Measurements from ENCODE around the gene ZNF98.

The ZNF98 gene

DNA sequence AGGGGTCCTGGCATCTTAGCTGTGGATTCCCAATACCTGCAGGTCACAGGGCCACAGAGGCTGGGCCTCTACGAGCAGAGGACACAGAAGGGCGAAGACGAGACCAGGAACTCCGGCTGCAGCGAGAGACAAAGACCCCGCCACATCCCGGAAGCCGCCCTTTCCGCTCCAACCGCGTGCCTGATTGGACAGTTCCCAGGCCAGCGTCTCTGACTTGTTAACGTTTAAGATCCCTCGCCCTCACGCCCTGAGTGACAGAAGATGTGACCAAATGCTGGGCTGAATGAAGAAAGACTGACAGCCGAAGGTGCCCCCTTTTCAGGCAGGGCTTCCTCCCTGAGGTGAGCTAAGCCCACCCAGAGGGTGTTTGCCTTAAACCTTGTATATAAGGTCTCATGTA lies at the start of gene ZNF98:
ZNF98 (minus strand) TSS at position 136 of the 400 bp plus-strand sequence; CDS start at position 14, 122 bp downstream.
- TF ChIP-seq, protein P1, sequence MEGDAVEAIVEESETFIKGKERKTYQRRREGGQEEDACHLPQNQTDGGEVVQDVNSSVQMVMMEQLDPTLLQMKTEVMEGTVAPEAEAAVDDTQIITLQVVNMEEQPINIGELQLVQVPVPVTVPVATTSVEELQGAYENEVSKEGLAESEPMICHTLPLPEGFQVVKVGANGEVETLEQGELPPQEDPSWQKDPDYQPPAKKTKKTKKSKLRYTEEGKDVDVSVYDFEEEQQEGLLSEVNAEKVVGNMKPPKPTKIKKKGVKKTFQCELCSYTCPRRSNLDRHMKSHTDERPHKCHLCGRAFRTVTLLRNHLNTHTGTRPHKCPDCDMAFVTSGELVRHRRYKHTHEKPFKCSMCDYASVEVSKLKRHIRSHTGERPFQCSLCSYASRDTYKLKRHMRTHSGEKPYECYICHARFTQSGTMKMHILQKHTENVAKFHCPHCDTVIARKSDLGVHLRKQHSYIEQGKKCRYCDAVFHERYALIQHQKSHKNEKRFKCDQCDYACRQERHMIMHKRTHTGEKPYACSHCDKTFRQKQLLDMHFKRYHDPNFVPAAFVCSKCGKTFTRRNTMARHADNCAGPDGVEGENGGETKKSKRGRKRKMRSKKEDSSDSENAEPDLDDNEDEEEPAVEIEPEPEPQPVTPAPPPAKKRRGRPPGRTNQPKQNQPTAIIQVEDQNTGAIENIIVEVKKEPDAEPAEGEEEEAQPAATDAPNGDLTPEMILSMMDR (IDR thresholded peaks at IDR 0.05; ENCODE audit: low read depth, low read length) = no peak
- H3K4me3 ChIP-seq (replicated peaks in 1 of 2; ENCODE audit: low read depth in 2 of 2, low read length in 2 of 2) = no peak within 1 kb of the TSS
- no peak for DNase-seq (ENCODE audit: low read depth in 2 of 2)

DNA sequence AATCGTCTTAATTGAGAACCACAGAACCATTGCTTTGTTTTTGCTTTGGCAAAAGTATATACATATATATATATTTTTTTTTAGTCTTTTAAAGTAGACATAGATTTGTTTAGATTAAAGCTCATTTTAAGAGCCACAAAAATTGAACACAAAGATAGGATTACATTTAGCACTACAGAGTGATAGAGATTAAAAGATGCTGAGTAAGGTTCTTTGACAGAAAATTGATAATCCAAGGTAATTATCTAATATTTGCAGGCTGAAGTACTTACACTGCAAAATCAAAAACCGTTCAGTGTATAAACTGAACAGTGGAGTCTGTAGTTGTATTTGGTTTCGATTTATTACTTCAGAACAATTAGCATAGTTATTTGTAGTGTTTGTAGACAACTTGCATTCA lies 24.5 kb upstream of the ZNF98 start:
- TF ChIP-seq, protein P1 (IDR thresholded peaks at IDR 0.05; ENCODE audit: low read depth, low read length) = no peak
- H3K4me3 ChIP-seq (replicated peaks in 1 of 2; ENCODE audit: low read depth in 2 of 2, low read length in 2 of 2) = no peak overlapping the region
- no peak for DNase-seq (ENCODE audit: low read depth in 2 of 2)

DNA sequence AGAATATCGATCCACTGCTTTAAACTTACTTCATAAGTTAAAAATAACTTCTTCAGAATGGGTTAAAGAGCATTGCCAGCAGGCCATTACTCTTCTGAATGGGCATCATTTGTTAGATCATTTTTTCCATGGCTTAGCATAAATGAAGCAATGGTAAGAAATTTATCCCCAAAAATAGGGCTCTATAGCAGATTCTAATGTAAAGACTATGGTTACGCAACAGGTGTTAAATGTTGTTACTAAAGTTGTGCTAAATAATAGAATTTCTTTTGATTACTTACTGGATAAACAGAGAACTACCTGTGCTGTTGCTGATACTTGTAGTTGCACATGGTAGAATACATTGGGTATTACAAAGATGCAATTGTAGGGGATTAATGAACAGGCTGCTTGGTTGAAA lies 15.9 kb upstream of the ZNF98 start:
- no peak for DNase-seq (ENCODE audit: low read depth in 2 of 2)
- TF ChIP-seq, protein P1 (IDR thresholded peaks at IDR 0.05; ENCODE audit: low read depth, low read length) = no peak

DNA sequence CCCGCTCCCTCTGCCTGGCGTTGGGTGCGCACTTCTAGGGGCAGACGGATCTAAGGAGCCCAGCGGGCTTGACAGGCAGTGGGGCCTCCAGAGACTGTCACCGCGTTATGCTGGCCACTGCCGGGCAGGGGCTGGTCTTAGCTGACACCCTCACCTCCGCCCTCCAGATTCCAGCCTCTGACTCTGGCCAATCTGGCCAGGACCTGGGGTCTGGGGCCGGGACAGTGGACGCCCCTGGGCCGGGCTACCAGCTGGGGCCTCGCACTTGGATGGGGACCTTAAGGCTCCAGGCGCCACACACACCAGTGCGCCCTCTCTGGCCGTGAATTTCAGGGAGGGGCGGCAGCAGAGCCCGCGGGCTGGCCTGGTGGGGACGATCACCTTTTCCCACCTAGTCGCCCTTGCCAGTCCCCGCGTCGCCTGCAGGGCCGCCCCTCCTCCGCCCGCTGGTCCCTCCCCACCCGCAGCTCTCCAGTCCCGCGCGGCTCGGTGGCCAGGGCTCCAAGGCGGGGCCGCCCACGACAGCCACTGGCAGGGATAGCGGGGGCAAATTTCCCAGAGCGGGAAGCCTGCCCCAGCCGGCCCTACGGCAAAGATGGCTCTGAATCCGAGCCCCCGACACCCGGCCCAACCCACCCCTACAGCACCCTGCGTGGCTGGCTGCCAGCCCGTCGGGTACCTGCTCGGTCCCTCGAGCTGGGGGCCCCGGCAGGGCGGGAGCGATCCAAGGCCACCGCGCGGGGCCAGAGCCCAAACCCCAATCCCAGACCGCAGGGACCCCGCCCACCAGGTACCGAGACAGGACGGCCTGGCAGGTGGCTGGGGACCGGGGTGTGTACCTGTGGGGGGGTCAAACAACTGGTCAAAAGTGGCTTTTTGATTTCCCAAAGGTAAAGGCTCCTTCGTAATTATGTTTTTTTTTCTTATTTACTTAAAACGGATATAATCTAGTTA lies 6.1 kb upstream of the ZNF98 start:
- TF ChIP-seq, protein P1 (IDR thresholded peaks at IDR 0.05; ENCODE audit: low read depth, low read length) = no peak
- H3K4me3 ChIP-seq (replicated peaks in 1 of 2; ENCODE audit: low read depth in 2 of 2, low read length in 2 of 2) = no peak overlapping the region
- DNase-seq (ENCODE audit: low read depth in 2 of 2) = no peak

More for the DNA sequence above, 15.9 kb upstream of the ZNF98 start:
- no peak overlapping the region for H3K4me3 ChIP-seq (replicated peaks in 1 of 2; ENCODE audit: low read depth in 2 of 2, low read length in 2 of 2)

DNA sequence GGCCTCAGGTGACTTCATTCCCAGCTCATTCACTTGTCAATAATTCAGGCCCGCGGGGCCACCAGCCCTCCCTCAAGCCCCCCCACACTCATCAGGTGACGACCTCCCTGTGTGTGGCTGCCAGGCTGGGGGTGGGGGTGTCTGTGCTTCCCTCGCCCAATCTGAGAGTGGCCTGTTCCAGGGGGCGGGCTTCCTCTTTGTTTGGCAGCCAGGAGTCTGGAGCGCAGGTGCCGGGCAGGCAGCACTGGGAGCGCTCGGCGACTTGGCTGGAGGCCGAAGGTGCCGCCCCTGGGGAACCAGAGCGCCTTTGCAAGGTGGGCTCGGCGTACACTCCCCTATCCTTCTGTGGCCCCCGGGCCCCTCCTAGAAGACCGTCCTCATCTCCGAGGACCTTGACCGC lies 5.4 kb upstream of the ZNF98 start:
- DNase-seq (ENCODE audit: low read depth in 2 of 2) = no peak
- TF ChIP-seq, protein P1 (IDR thresholded peaks at IDR 0.05; ENCODE audit: low read depth, low read length) = no peak
- no peak overlapping the region for H3K4me3 ChIP-seq (replicated peaks in 1 of 2; ENCODE audit: low read depth in 2 of 2, low read length in 2 of 2)

DNA sequence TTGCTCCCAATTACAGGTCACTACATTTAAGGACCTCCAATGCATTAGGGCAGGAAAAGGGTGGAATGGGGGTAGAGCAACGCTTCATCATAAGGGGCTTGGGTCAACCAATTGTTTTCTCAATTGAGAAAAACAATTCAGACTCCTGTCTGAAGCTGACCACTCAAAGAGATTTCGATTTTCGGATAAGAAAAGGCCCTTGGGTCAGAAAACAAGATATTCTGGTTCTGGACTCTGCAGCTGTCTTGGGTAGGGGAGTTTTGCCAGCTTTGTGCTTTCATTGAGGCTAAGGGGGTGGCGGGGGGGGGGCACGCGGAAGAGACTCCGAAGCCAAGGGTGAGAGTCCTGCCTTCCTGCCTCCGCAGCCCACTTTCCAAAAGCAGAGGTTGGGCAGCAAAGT lies 4.8 kb upstream of the ZNF98 start:
- TF ChIP-seq, protein P1 (IDR thresholded peaks at IDR 0.05; ENCODE audit: low read depth, low read length) = no peak
- H3K4me3 ChIP-seq (replicated peaks in 1 of 2; ENCODE audit: low read depth in 2 of 2, low read length in 2 of 2) = no peak overlapping the region
- no peak for DNase-seq (ENCODE audit: low read depth in 2 of 2)
